ENCODE data around the gene RBMS1.

- TF ChIP-seq CTCF (conservative IDR thresholded peaks at IDR 0.05 in 1 of 2, IDR thresholded peaks at IDR 0.05 in 1 of 2; ENCODE audit: extremely low read depth in 1 of 2, insufficient read depth in 1 of 2, low read depth in 1 of 2, low read length in 2 of 2) (no peak), EZH2 (IDR thresholded peaks at IDR 0.05; ENCODE audit: borderline replicate concordance, low read length) (no peak)
Measured at GRCh38 chr2:160469164-160469563, 24.4 kb downstream of the RBMS1 start.
